Measurements from ENCODE around the gene SFTPD. TPM values are rescaled to one million over a fixed set of nuclear protein-coding genes. Genes with fewer than 3 reads are reported as not detected.
"Not testable (repeated sequence)": the region's sequence is repeated elsewhere in the genome, so short reads cannot be mapped to it uniquely, and the experiment has no call there.

The SFTPD gene
- total RNA-seq, 1 experiment from 2014 or later, result not detected

GRCh38 chr10:79926037-79926436, 22.9 kb downstream of the SFTPD start:
- no peak for DNase-seq (ENCODE audit: low spot score)

- DNase-seq (ENCODE audit: low spot score), result no peak
These were observed 23.3 kb downstream of the SFTPD start for GRCh38 chr10:79925614-79926013.

- DNase-seq (ENCODE audit: low spot score), result no peak
These were observed 25.2 kb downstream of the SFTPD start for GRCh38 chr10:79923669-79924068.

GRCh38 chr10:79923145-79923544, 25.8 kb downstream of the SFTPD start:
- DNase-seq (ENCODE audit: low spot score), result no peak

GRCh38 chr10:79922011-79922412, 26.9 kb downstream of the SFTPD start:
- not testable (repeated sequence) for DNase-seq (ENCODE audit: low spot score)

- not testable (repeated sequence) for DNase-seq (ENCODE audit: low spot score)
These were observed 33.1 kb downstream of the SFTPD start for GRCh38 chr10:79915838-79916237.

GRCh38 chr10:79914512-79914911, 34.4 kb downstream of the SFTPD start:
- not testable (repeated sequence) for DNase-seq (ENCODE audit: low spot score)

- DNase-seq (ENCODE audit: low spot score), result no peak
These were observed 38.1 kb downstream of the SFTPD start for GRCh38 chr10:79910836-79911235.

GRCh38 chr10:79910344-79910743, 38.6 kb downstream of the SFTPD start:
- no peak for DNase-seq (ENCODE audit: low spot score)

GRCh38 chr10:79905322-79906314, 43.3 kb downstream of the SFTPD start:
- no peak for DNase-seq (ENCODE audit: low spot score)

GRCh38 chr10:79904671-79905321, 44.1 kb downstream of the SFTPD start:
- no peak for DNase-seq (ENCODE audit: low spot score)

GRCh38 chr10:79901571-79901970, 47.3 kb downstream of the SFTPD start:
- DNase-seq (ENCODE audit: low spot score), result not testable (repeated sequence)

GRCh38 chr10:79898597-79899325, 50.1 kb downstream of the SFTPD start:
- no peak for DNase-seq (ENCODE audit: low spot score)

- DNase-seq (ENCODE audit: low spot score), result not testable (repeated sequence)
These were observed 56.0 kb downstream of the SFTPD start for GRCh38 chr10:79892896-79893295.

GRCh38 chr10:79890469-79890868, 58.4 kb downstream of the SFTPD start:
- DNase-seq (ENCODE audit: low spot score), result no peak

GRCh38 chr10:79888984-79889383, 59.9 kb downstream of the SFTPD start:
- not testable (repeated sequence) for DNase-seq (ENCODE audit: low spot score)

Other genes starting within 250 kb of the SFTPD start
- gene NUTM2B, start 245.9 kb downstream of the SFTPD start, total RNA-seq (2014; rRNA removed; shearing (Covaris generic)), result 0.41 and 0.63 TPM in 2 replicates
- gene NUTM2E, start 122.4 kb downstream of the SFTPD start, total RNA-seq (2014; rRNA removed; shearing (Covaris generic)), result not detected in 2 replicates
- 1.6 and 3.1 TPM in 2 replicates for gene TMEM254, start 129.6 kb upstream of the SFTPD start, total RNA-seq (2014; rRNA removed; shearing (Covaris generic))
- gene PLAC9, start 183.6 kb upstream of the SFTPD start, total RNA-seq (2014; rRNA removed; shearing (Covaris generic)), result not detected in 2 replicates

Measured in HT-29 (cell line).